IMR-90 (cell line): Measurements from ENCODE around the gene FLT1. TPM values are rescaled to one million over a fixed set of nuclear protein-coding genes. Genes with fewer than 3 reads are reported as not detected.

Experiments used
- ATAC-seq: fragments of 200-7000 bp; cut with Tn5 transposase; 2 replicates; pipeline ENCODE4 v1.9.1; 2020; ENCODE audit warnings: low read depth, mild to moderate bottlenecking, moderate library complexity
- BruUV-seq: library from RNA; stranded (reverse); fragments of 400-500 nt; replicated peaks from 2 replicates; lab custom pipeline; 2021; lab: Mats Ljungman, UMichigan
- CTCF ChIA-PET: fragments of 300-600 bp; formaldehyde crosslinking; extraction: SDS; loops from one replicate; lab custom pipeline; 2021; ENCODE audit warnings: antibody characterized with exemption; lab: Yijun Ruan, JAX
- POLR2A ChIA-PET: fragments of 300-600 bp; sonication (Branson Sonifier 250); formaldehyde crosslinking; loops from one replicate; lab custom pipeline; 2022; ENCODE audit warnings: antibody characterized with exemption; ENCODE audit not compliant: unreplicated experiment; lab: Charles Lee
- DNase-seq: peaks from one replicate; pipeline ENCODE4 v3.0.0; 2013
- H2AFZ ChIP-seq: replicated peaks from 2 replicates; pipeline ENCODE3; 2013; ENCODE audit warnings: low read length, mild to moderate bottlenecking; ENCODE audit not compliant: poor library complexity
- H2AK5ac ChIP-seq: 2 replicates; pipeline ENCODE4 v1.6.1; 2013; ENCODE audit warnings: low read depth, low read length, inconsistent platforms
- H2AK9ac ChIP-seq: replicated peaks from 2 replicates; pipeline ENCODE3; 2013; ENCODE audit warnings: mild to moderate bottlenecking, low read depth, low read length, moderate library complexity; ENCODE audit not compliant: poor library complexity
- H2BK120ac ChIP-seq: 2 replicates; pipeline ENCODE4 v1.6.1; 2013; ENCODE audit warnings: low read depth, low read length, inconsistent platforms
- H2BK15ac ChIP-seq: 3 replicates; pipeline ENCODE4 v1.6.1; 2013; ENCODE audit warnings: low read depth, low read length, inconsistent platforms
- H2BK20ac ChIP-seq: 2 replicates; pipeline ENCODE4 v1.6.1; 2013; ENCODE audit warnings: low read depth, mild to moderate bottlenecking, inconsistent platforms, low read length, moderate library complexity
- H2BK5ac ChIP-seq: 2 replicates; pipeline ENCODE4 v1.6.1; 2013; ENCODE audit warnings: mild to moderate bottlenecking, low read depth, low read length, inconsistent platforms; ENCODE audit not compliant: poor library complexity, severe bottlenecking
- H3K14ac ChIP-seq: replicated peaks from 2 replicates; pipeline ENCODE4 v1.6.1; 2013; ENCODE audit warnings: low read depth, low read length, inconsistent platforms
- H3K18ac ChIP-seq: 2 replicates; pipeline ENCODE4 v1.6.1; 2013; ENCODE audit warnings: low read depth, low read length, control low read depth
- H3K23ac ChIP-seq: 2 replicates; pipeline ENCODE4 v1.6.1; 2013; ENCODE audit warnings: low read depth, low read length, inconsistent platforms
- H3K27ac ChIP-seq: 2 replicates; pipeline ENCODE4 v1.5.1; 2013; ENCODE audit warnings: mild to moderate bottlenecking, control low read depth, low read length; ENCODE audit not compliant: insufficient read depth
- H3K27me3 ChIP-seq: 2 replicates; pipeline ENCODE4 v1.6.1; 2013; ENCODE audit warnings: low read length; ENCODE audit not compliant: control insufficient read depth, insufficient read depth
- H3K36me3 ChIP-seq: 2 replicates; pipeline ENCODE4 v1.6.1; 2013; ENCODE audit warnings: low read length, mixed read lengths; ENCODE audit not compliant: control insufficient read depth, insufficient read depth
- H3K4ac ChIP-seq: 2 replicates; pipeline ENCODE4 v1.6.1; 2013; ENCODE audit warnings: low read depth, low read length, inconsistent platforms
- H3K4me1 ChIP-seq: 2 replicates; pipeline ENCODE4 v1.6.1; 2013; ENCODE audit warnings: low read length, mixed read lengths; ENCODE audit not compliant: control insufficient read depth, insufficient read depth
- H3K4me2 ChIP-seq: 2 replicates; pipeline ENCODE4 v1.6.1; 2013; ENCODE audit warnings: low read depth, mild to moderate bottlenecking, control low read depth, low read length, moderate library complexity
- H3K4me3 ChIP-seq: 2 replicates; pipeline ENCODE4 v1.5.1; 2013; ENCODE audit warnings: low read depth, mild to moderate bottlenecking, control low read depth, low read length, moderate library complexity; ENCODE audit not compliant: insufficient read depth
- H3K56ac ChIP-seq: 2 replicates; pipeline ENCODE4 v1.6.1; 2013; ENCODE audit warnings: low read length, inconsistent platforms; ENCODE audit not compliant: insufficient read depth; ENCODE audit errors: extremely low read depth
- H3K79me1 ChIP-seq, 2 experiments: 2 replicates each; pipeline ENCODE4 v1.6.1; 2013; ENCODE audit warnings: low read length in 2 of 2, inconsistent platforms in 1 of 2, low read depth in 1 of 2
- H3K9ac ChIP-seq: 2 replicates; pipeline ENCODE4 v1.6.1; 2013; ENCODE audit warnings: low read depth, low read length, control low read depth
- H3K9me1 ChIP-seq: 2 replicates; pipeline ENCODE4 v1.6.1; 2013; ENCODE audit warnings: low read length, inconsistent platforms; ENCODE audit not compliant: insufficient read depth
- H3K9me3 ChIP-seq: 2 replicates; pipeline ENCODE4 v1.6.1; 2013; ENCODE audit warnings: low read length; ENCODE audit not compliant: control insufficient read depth, insufficient read depth
- H4K20me1 ChIP-seq: 2 replicates; pipeline ENCODE4 v1.6.1; 2013; ENCODE audit warnings: low read length, inconsistent platforms; ENCODE audit not compliant: insufficient read depth
- H4K5ac ChIP-seq: 2 replicates; pipeline ENCODE4 v1.6.1; 2013; ENCODE audit warnings: mild to moderate bottlenecking, low read depth, low read length, control low read depth
- H4K8ac ChIP-seq, 2 experiments: 2 replicates each; pipeline ENCODE4 v1.6.1; 2013; ENCODE audit warnings: low read depth in 2 of 2, low read length in 2 of 2, control low read depth in 1 of 2, inconsistent platforms in 1 of 2
- H4K91ac ChIP-seq: 2 replicates; pipeline ENCODE4 v1.6.1; 2013; ENCODE audit warnings: low read depth, low read length, inconsistent platforms; ENCODE audit not compliant: insufficient read depth
- ELK1 ChIP-seq: fragments of 150-350 bp; IDR thresholded peaks from 2 replicates; pipeline ENCODE4 v1.6.1; 2016; ENCODE audit warnings: low read depth, mild to moderate bottlenecking, low read length, moderate library complexity, borderline replicate concordance
- MAFK ChIP-seq: IDR thresholded peaks from 2 replicates; pipeline ENCODE4 v1.6.1; 2012; ENCODE audit warnings: low read depth, low read length, improper control_type of control experiment
- NFE2L2 ChIP-seq: fragments of 150-350 bp; IDR thresholded peaks from 2 replicates; pipeline ENCODE4 v1.6.1; 2016; ENCODE audit warnings: low read depth, mild to moderate bottlenecking, low read length
- RAD21 ChIP-seq: IDR thresholded peaks from 2 replicates; pipeline ENCODE4 v1.6.1; 2012; ENCODE audit warnings: low read length, improper control_type of control experiment
- RCOR1 ChIP-seq: IDR thresholded peaks from 2 replicates; pipeline ENCODE4 v1.6.1; 2012; ENCODE audit warnings: mild to moderate bottlenecking, low read length, improper control_type of control experiment; ENCODE audit not compliant: insufficient replicate concordance
- WGBS, 2 experiments: methylation state at CpG; one replicate each; pipeline versions ENCODE4 v1.1.5 to v1.1.7; 2013; ENCODE audit warnings: missing lambda C conversion rate in 2 of 2; ENCODE audit not compliant: insufficient read length in 1 of 2; ENCODE audit errors: extremely low coverage in 2 of 2; 5-methylcytosine and 5-hydroxymethylcytosine counted together
- dilution Hi-C: fragments of 300-500 bp; cut with HindIII; formaldehyde crosslinking; loops from one replicate; pipeline ENCODE4 v1.14.3; 2018; ENCODE audit warnings: low sequenced_read_pairs; ENCODE audit not compliant: unreplicated experiment
- in situ Hi-C: fragments of 300-500 bp; cut with MboI; formaldehyde crosslinking; loops from 3 replicates; pipeline ENCODE4 v1.14.3; 2019; ENCODE audit warnings: low sequenced_read_pairs, inconsistent platforms, mixed read lengths
- intact Hi-C: fragments of 100-400 bp; cut with micrococcal nuclease; formaldehyde crosslinking; loops from 2 replicates; pipeline ENCODE4 v1.10.0; 2022
- polyA plus RNA-seq, 3 experiments: library from polyadenylated mRNA; depleted of rRNA; stranded (reverse); fragments of >200 nt; gene quantifications; 2 replicates each; pipeline ENCODE4 v1.2.3, GENCODE V29; 2012; ENCODE audit warnings: low replicate concordance in 1 of 3
- total RNA-seq: library from RNA; depleted of rRNA; stranded (reverse); fragments of >200 nt; gene quantifications from 2 replicates; pipeline ENCODE4 v1.2.3, GENCODE V29; 2012

Gene FLT1
- total and polyA plus RNA-seq, 2 of the 4 experiments (the other 2 are of a cell fraction): 4.5 to 10.4 TPM

GRCh38 chr13:28505543-28506135 is 10.7 kb upstream of the FLT1 start:
- no peak overlapping the region for H4K8ac ChIP-seq
- no peak overlapping the region for H3K23ac ChIP-seq
- H2AK5ac ChIP-seq: no peak overlapping the region
- ChIA-PET POLR2A (no interaction called here), CTCF (interaction anchor here (1.5 kb wide), 1 partner anchor 22 kb away, joined by 3 read pairs; no protein-coding TSS in a partner anchor)
- no peak overlapping the region for H2BK15ac ChIP-seq
- no peaks in the 10 kb centered on the region for H3K36me3 ChIP-seq
- in situ Hi-C loops (no loop called here), dilution Hi-C loops (no loop called here), intact Hi-C loops (no loop called here)
- H4K5ac ChIP-seq: no peak overlapping the region
- H3K9me3 ChIP-seq: no peaks in the 10 kb centered on the region
- H3K79me1 ChIP-seq: no peaks in the 10 kb centered on the region
- H2BK5ac ChIP-seq: no peak overlapping the region
- 67% methylated on average over 4 of the region's 7 CpGs; no CpG with 5 or more reads in 1 of the 2 experiments for WGBS, 2 experiments
- H4K91ac ChIP-seq: no peak overlapping the region
- H3K18ac ChIP-seq: no peak overlapping the region
- peaks cover 1% of the 10 kb centered on the region; the same call in 1 of the 2 replicates for H3K27me3 ChIP-seq
- H2BK20ac ChIP-seq: no peak overlapping the region
- H3K56ac ChIP-seq: no peak overlapping the region
- H4K20me1 ChIP-seq: no peaks in the 10 kb centered on the region
- no peaks in the 10 kb centered on the region for H3K9me1 ChIP-seq
- no peak overlapping the region for H3K4me2 ChIP-seq
- H3K14ac ChIP-seq: no peak overlapping the region
- DNase-seq (no peak), ATAC-seq (no peak)
- no peak overlapping the region for H3K9ac ChIP-seq
- no peak for TF ChIP-seq RAD21
- TF ChIP-seq MAFK: no peak
- no peak for TF ChIP-seq ELK1
- no peak for TF ChIP-seq NFE2L2
- TF ChIP-seq RCOR1: no peak
- H2AK9ac ChIP-seq: no peak overlapping the region
- no peak overlapping the region for H3K4ac ChIP-seq
- no peak overlapping the region for H2BK120ac ChIP-seq
- no peak overlapping the region for H3K27ac ChIP-seq
- H3K4me3 ChIP-seq: no peak overlapping the region
- BruUV-seq: no TSS peak
- peaks cover 7% of the 10 kb centered on the region for H3K4me1 ChIP-seq
- H2AFZ ChIP-seq: peak overlapping the region; percentile 44
